Measurements from ENCODE around the gene GNG8. TPM values are rescaled to one million over a fixed set of nuclear protein-coding genes. Genes with fewer than 3 reads are reported as not detected.

GNG8 gene
- total and polyA plus RNA-seq, 2 of the 13 experiments (the other 11 are each of a cell fraction or from before 2014, with no cell fraction given), result not detected

DNA sequence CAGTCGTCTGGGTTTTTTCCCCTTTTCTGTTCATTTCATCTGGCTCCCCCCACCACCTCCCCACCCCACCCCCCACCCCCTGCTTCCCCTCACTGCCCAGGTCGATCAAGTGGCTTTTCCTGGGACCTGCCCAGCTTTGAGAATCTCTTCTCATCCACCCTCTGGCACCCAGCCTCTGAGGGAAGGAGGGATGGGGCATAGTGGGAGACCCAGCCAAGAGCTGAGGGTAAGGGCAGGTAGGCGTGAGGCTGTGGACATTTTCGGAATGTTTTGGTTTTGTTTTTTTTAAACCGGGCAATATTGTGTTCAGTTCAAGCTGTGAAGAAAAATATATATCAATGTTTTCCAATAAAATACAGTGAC lies 25.6 kb downstream of the GNG8 start:
- no peak overlapping the region for H3K4me3 ChIP-seq (replicated peaks in 1 of 3; ENCODE audit: insufficient read depth in 1 of 3, low read depth in 2 of 3, low read length in 3 of 3)
- TF ChIP-seq ZNF720 (CRISPR knock-in tag; IDR thresholded peaks at IDR 0.05), result no peak
- TF ChIP-seq ZNF281 (CRISPR knock-in tag; IDR thresholded peaks at IDR 0.05; ENCODE audit: borderline replicate concordance), result no peak
- TF ChIP-seq MAX (IDR thresholded peaks at IDR 0.05), result no peak
- no peak for TF ChIP-seq EZH2 (conservative IDR thresholded peaks at IDR 0.05; ENCODE audit: low read depth, low read length)
- TF ChIP-seq POGZ (CRISPR knock-in tag; IDR thresholded peaks at IDR 0.05), result no peak
- no peak for TF ChIP-seq TOPORS (CRISPR knock-in tag; IDR thresholded peaks at IDR 0.05)
- no peak for TF ChIP-seq PRMT3 (CRISPR knock-in tag; IDR thresholded peaks at IDR 0.05; ENCODE audit: borderline replicate concordance, low read depth)
- TF ChIP-seq ZKSCAN8 (CRISPR knock-in tag; IDR thresholded peaks at IDR 0.05; ENCODE audit: borderline replicate concordance), result no peak
- TF ChIP-seq, protein P1, sequence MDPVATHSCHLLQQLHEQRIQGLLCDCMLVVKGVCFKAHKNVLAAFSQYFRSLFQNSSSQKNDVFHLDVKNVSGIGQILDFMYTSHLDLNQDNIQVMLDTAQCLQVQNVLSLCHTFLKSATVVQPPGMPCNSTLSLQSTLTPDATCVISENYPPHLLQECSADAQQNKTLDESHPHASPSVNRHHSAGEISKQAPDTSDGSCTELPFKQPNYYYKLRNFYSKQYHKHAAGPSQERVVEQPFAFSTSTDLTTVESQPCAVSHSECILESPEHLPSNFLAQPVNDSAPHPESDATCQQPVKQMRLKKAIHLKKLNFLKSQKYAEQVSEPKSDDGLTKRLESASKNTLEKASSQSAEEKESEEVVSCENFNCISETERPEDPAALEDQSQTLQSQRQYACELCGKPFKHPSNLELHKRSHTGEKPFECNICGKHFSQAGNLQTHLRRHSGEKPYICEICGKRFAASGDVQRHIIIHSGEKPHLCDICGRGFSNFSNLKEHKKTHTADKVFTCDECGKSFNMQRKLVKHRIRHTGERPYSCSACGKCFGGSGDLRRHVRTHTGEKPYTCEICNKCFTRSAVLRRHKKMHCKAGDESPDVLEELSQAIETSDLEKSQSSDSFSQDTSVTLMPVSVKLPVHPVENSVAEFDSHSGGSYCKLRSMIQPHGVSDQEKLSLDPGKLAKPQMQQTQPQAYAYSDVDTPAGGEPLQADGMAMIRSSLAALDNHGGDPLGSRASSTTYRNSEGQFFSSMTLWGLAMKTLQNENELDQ (CRISPR knock-in tag; IDR thresholded peaks at IDR 0.05; ENCODE audit: borderline replicate concordance), result no peak
- TF ChIP-seq ZFP37 (CRISPR knock-in tag; IDR thresholded peaks at IDR 0.05; ENCODE audit: borderline replicate concordance), result no peak
- TF ChIP-seq ZNF446 (CRISPR knock-in tag; IDR thresholded peaks at IDR 0.05), result no peak
- no peak for TF ChIP-seq AHR (CRISPR knock-in tag; IDR thresholded peaks at IDR 0.05)
- ChIA-PET POLR2A (interaction anchor here (1.9 to 2.8 kb wide), 3 partner anchors 8 to 51 kb away, joined by 6 to 11 read pairs (median 10); partner anchors contain the start of genes CALM3 and DACT3), CTCF (ENCODE audit: low intra/inter-chr PET ratio, low total read pairs) (no interaction called here)
- no peak overlapping the region for H3K27ac ChIP-seq (ENCODE audit: extremely low read length, insufficient read depth, low read length)
- no peaks in the 10 kb centered on the region for H3K79me2 ChIP-seq (ENCODE audit: insufficient read depth, low read length)
- H3K4me1 ChIP-seq (ENCODE audit: insufficient read depth, low read length), result peaks cover 7% of the 10 kb centered on the region; the same call in 1 of the 2 replicates
- peaks cover 3% of the 10 kb centered on the region; the same call in 1 of the 2 replicates for H4K20me1 ChIP-seq (ENCODE audit: insufficient read depth, low read length)
- no peak overlapping the region for H3K4me2 ChIP-seq (ENCODE audit: low read depth, low read length)
- H2AFZ ChIP-seq (ENCODE audit: low read length), result no peak overlapping the region
- in situ Hi-C loops (cut with HindIII; ENCODE audit: extremely low pct_ligation_motif_present, low pct_unique_long_range_greater_than_20kb) (loop anchor here (10.0 kb wide), 1 partner anchor 54 kb away; the partner anchor contains the start of gene DACT3), intact Hi-C loops (cut with micrococcal nuclease; ENCODE audit: unreplicated experiment) (loop anchor here (1.0 kb wide), 1 partner anchor 8 kb away; no protein-coding TSS in a partner anchor)
- H3K27me3 ChIP-seq (ENCODE audit: control insufficient read depth in 1 of 2, insufficient read depth in 2 of 2, low read length in 2 of 2), result no peaks in the 10 kb centered on the region
- no peaks in the 10 kb centered on the region for H3K9me3 ChIP-seq (ENCODE audit: low read length)
- ATAC-seq (no peak), FAIRE-seq (no peak), DNase-seq (ENCODE audit: low spot score) (no peak)
- no TSS peak for BruUV-seq (replicated peaks)
- H3K9ac ChIP-seq (ENCODE audit: insufficient read depth, low read depth, low read length), result no peak overlapping the region
- peaks cover 28 to 51% of the 10 kb centered on the region in 2 experiments; a peak in 4 of 5 replicates for H3K36me3 ChIP-seq (replicated peaks in 1 of 2; ENCODE audit: control insufficient read depth in 1 of 2, insufficient read depth in 2 of 2, low read length in 2 of 2)
- WGBS (ENCODE audit: low lambda C conversion rate), result 87% methylated on average over 5 of the region's 5 CpGs
